NCI-H1105 treated with DMSO at 0.1 percent for 48 hours (cell line): ENCODE data around the gene DNAJC7.
"Not testable (repeated sequence)": the region's sequence is repeated elsewhere in the genome, so short reads cannot be mapped to it uniquely, and the experiment has no call there.

Experiments
- DNase-seq: peaks from one replicate; lab custom pipeline; 2025; lab: John Stamatoyannopoulos, UW

The DNAJC7 gene

DNA sequence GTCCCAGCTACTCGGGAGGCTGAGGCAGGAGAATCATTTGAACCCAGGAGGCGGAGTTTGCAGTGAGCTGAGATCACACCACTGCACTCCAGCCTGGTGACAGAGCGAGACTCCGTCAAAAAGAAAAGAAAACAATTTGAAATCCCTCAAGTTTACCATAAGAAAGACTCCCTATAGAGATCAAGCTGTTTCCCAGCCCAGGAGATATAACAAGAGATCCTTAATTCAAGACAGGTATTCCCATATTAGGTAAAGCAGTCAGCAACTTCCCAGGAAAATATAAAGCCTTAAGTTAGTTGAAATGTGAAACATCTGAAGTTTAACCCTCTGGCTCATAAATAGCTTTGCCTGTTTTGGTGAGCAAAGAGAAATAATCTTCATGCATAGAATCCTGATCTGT lies 4.9 kb downstream of the DNAJC7 start:
- not testable (repeated sequence) for DNase-seq

DNA sequence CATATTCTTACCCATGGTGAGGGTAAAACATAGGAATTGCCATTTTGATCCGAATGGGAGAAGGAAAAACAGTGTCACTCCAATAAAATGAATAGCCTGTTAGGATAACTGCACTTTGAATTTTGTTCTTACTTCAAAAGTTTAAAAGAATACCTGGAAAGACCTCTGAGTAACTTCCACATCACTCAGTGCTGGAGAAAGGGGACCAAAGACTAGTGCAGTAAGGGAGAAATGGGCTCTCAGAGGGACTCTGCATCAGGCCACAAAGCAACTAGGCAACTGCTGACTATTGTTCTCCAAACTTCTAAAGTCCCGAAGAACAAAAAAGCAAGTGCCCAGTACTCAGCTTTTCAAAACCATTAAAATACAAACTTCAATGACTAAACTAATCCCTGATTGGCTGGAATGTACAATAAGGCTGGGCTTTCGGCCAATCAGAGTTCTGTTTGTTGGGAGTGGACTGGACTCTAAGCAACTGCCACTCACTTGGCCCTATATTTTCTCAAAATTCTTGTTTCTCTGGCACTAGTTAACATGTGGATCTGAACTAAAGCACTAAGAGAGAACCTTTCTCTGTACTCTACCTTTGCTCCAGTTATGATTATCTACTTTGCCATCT lies 6.2 kb downstream of the DNAJC7 start:
- DNase-seq: no peak

DNA sequence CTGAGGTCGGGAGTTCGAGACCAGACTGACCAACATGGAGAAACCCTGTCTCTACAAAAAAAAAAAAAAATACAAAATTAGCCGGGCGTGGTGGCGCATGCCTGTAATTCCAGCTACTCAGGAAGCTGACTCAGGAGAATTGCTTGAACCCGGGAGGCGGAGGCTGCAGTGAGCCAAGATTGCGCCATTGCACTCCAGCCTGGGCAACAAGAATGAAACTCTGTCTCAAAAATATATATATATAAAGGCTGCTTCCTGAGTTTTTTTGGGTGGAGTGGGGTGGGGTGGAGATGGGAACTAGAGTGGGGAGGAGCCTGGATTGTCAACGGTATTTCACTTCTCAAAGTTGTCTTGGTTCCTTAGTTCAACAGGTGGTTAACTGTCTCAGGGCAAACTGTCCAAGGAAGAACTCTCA lies 7.0 kb downstream of the DNAJC7 start:
- DNase-seq: not testable (repeated sequence)

DNA sequence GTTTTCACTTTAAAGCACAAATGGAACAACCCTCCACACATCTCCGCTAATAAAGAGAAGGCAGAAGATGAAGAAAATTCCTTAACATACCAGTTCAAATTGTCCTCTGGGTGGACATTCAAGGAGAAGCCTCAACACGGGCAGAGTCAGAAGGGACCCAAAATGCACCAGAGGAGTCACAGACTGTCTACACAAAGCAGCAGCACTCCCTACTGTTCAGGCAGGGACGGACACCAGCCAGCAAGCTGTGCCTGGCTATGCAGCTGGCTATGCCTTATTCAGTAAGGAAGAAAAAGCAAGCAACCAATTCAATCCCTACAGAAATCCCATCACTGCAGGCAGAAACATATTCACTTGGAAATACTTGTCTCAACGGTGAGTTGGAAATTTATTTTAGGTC lies 8.1 kb downstream of the DNAJC7 start:
- DNase-seq: no peak

DNA sequence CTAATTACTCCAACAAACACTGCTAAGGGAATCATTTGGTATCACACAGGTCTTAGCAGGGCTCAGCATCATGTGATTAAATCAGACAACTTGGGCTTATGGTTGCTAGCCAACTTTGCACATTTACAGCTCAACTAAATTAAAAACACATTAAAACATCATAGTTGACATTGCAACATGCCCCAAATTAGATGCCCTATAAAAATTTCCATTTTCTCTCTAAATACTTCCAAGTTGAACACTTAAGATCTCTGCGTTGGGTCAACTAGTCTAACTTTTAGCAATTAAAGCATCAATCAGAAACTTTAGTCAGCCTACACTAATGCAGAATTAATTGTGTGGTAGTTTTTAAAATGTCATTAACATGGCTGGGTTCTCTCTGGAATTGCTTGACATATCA lies 12.1 kb downstream of the DNAJC7 start:
- no peak for DNase-seq

DNA sequence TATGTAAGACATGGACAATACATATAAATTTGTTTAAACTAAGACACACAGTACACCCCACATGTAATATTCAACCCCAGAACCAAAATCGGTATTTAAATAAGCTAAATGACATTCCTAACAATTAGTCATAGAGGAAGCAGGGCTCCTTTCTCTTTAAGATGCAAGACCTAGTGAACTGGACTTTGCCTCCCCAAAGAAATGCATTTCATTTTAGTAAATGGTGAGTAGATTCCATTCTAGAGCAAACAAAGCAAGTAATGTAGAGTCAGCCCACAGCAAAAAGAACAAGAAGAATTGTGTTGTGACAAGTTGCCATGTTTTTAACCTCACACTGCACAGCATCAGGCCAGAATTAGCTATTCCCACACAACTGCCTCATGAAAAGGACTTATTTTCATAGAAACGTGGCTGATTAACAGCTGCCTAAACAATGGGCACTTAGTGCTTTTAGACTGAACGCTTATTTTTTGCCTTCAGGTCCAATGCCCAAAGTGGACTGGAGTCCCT lies 14.4 kb downstream of the DNAJC7 start:
- no peak for DNase-seq

DNA sequence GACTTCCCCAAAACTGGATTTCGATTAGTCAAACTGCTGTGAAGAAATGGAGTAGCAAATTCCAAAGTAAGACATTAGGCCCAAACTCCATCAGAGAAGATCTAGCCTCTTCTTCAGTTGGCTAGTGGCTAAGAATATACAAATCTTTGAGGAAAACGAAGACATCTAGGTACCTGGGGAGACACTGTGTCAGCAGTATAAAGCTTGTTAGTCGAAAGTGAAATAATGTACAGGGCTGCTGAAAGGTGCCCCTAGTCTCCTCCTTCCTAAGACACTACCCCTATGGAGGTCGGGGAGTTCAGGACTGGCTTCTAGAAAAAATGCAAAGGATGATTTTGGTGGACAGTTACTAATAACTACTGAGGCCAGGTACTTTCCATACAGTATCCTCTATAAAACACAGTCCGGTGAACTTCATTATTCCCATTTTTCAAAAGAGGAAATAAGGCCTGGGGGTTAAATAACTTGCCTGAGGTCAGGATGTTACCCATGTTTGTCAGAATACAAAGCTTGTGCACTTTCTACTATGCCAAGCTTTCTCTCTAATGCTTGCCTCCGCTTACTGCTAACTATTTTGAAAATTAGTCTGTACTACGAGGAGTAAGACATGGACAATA lies 15.0 kb downstream of the DNAJC7 start:
- no peak for DNase-seq

DNA sequence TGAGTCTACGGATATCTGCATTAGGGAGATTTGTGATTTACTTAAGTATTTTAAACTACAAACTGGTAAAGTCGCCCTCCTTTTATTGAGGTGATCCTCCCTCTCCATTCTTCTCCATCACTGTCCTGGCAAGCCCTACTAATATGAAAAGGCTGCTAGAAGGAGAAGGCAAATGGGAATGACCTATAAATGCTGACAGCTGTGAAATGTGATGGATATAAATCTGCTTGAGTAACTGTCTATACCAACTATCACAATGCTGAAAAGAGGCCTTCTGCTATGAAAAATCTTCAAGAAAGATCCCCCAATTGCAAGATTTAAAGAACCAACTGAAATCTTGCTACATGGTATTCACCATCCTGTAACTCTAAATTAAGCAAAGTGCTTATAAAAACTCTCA lies 15.5 kb downstream of the DNAJC7 start:
- DNase-seq: no peak

DNA sequence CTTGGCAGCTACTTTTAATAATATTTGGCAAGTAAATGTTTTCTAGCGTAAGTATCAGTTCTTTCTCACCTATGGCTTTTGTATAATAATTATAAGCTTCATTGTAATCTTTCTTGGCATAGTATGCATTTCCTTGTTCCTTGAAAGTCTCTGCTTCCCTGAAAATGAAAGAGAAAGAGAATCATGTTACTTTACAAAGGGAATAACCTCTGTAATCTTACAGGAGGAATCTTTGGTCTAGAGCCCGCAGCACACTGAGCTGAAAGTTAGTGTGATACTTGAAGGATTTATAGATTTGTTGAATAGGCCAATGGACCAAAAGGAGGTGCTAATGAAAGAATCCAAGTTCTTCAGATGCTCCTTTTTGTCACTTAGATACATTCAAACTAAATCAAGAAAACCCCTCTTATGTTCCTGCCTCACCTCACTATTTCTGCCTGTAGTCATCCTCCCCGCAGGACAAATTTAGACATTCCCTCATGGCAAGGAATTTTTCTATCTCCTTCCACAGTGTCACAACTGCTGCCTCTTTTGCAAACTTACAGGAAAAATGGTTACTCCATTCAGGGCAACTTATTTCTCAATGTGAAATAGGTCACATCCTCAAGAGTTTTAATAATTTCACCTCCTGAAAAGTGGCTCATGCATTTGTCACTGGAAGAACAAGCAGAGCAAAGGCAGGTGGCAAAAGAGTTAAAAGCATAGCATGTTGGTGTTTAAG lies 16.7 kb downstream of the DNAJC7 start:
- no peak for DNase-seq

DNA sequence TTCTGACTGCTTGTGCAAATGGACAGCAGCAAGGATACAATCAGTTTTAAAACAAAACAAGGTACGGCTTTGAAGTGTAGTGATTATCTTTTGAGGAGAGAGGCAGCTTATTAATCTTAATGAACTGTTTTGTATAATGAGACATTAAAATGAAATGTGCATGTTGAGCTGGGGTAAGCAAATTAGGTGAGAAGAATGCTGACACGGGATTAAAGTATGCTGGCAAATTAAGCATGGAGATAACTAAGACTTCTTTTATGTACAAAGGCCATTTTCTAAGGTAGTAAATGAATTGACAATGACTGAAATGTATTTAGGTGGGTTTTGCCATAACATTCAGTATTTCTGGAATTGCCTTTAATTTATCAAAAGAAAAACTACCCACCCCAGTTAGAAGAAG lies 18.7 kb downstream of the DNAJC7 start:
- DNase-seq: no peak

DNA sequence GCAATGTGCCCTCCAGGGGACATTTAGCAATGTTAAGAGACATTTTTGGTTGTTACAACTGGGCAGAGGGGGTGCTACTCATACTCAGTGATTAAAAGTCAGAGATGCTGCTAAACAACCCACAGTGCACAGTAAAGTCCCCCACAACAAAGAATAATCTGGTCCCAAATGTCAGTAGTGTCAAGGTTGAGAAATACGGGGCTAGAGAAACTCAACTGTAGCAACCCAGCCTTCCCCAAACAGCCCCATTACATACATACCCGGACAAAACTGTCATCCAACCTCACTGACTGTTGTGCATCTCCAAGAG lies 20.4 kb downstream of the DNAJC7 start:
- no peak for DNase-seq

DNA sequence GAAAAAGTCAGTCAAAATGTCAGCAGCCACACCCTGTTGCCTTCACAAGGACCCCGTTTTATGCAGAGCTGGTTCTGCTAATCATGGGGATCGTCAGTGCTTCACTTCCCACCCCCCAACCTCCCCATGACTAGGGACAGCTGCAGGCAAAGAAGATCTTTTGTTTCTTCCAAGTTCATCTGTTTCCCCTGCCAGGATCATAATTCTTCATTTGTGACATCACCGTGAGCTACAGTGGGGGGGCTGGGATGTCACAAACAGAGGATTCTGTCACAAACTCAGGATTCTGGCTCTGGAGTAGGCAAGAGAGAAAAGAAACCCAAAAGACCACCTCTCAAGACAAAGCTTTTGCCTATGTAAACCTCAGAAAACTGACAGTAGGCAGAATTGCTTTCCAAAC lies 24.7 kb downstream of the DNAJC7 start:
- no peak for DNase-seq

DNA sequence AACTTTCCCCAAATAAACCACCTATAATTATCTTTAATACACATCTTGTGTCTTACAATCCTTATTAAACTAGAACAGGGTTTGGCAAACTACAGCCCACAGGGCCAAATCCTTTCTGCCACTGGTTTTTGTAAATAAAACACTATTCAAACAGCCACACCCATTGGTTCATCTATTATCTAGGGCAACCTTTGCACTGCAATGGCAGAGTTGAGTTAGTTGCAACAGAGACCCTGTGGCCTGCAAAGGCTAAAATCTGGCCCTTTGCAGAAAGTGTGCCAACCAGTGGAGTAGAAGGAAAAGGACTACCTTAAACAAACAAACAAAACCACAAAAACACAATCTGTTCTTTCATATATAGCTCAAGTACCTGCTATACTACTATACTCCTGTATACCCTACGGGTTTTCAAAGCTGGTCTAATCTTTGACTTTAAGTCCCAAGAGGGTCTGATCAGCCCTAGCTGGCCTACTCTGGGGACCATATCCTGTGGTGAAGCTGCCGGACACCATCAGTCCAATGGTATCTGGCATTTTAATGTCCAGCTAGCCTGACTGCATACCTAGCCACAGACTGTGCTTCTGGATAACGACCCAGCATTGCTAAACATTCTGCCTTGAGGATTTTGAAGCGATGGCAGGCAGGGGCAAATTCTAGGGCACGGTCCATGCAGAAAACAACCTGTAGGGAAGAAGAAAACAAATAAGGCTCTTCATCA lies 27.4 kb downstream of the DNAJC7 start:
- DNase-seq: no peak

DNA sequence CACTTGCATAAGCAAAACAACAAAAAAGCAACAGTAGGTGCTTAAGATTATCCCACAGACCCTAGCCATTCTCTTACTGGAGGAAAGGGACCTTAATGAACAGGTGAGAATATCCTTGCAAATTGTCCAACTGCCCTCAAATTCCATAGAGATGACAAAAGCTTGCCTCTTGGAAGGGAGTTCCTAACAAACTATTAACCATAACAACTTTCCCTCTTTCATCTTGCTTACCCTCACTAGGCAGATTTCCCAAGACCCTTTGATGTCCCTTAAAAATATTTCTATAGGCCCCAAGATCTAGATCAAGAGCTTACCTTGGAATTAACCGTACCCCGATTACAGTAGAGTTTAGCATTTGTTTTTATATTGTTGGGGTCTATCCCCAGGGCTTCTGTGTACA lies 28.8 kb downstream of the DNAJC7 start:
- no peak for DNase-seq

DNA sequence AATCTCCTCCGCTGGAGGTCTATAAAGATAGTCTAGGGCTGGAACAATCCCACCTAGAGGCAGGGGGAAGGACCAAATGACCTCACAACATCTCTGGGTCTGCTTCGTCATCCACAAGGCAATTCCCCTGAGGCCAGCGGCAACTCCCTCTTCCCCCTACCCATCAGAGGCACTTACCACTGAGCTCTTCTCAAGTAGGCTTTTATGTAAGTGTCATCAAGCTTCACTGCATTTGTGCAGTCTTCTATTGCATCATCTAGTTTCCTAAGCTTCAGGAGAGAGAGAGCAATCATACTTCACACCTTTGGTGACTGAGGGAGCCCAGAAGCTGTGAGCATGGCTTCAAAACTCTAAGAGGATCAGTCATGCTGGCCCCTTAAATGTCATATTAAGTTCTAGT lies 29.6 kb downstream of the DNAJC7 start:
- no peak for DNase-seq

DNA sequence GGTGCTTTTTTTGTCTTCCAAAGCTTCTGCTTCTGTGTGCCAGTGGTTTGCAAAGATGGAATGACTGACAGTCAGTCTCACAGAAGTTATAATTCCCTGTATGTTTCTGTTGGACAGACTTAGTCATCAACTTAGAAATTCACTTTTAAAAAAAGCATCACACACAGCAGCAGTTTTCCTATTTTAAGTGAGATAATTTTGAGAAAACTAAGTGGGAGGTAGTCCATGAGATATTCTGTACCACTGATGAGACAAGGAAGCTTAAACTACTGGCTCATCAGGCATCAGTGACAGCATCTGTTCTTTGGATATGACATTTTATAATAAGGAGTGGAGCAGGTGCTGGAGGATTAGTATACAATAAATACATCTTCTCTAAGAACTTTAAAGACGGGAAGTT lies 30.6 kb downstream of the DNAJC7 start:
- DNase-seq: no peak

DNA sequence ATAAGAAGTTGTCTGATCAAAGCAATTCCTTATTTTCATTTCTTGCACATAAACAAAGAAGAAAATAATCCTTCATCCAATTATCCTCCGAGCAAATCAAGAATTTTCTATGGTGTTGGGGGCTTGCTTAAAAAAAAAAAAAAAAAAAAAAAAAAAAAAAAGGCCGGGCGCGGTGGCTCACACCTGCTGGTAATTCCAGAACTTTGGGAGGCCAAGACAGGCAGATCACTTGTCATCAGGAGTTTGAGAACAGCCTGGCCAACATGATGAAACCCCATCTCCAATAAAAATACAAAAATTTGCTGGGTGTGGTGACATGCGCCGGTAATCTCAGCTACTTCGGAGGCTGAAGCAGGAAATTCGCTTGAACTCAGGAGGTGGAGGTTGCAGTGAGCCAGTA lies 31.3 kb downstream of the DNAJC7 start:
- DNase-seq: no peak

DNA sequence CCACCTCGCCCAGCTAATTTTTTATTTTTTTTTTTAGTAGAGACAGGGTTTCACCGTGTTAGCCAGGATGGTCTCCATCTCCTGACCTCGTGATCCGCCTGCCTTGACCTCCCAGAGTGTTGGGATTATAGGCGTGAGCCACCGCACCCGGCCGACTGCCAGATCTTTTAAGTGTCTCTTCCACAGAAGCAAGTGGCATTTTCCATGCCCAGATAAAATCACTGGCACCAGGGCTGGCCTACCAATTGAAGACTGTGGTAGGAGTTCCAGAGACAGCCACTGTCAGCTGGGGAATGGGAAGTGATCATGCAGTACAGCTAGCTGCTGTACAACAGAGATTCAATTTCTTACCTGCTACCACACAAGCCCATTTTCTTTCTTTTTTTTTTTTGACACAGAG lies 32.8 kb downstream of the DNAJC7 start:
- DNase-seq: no peak

DNA sequence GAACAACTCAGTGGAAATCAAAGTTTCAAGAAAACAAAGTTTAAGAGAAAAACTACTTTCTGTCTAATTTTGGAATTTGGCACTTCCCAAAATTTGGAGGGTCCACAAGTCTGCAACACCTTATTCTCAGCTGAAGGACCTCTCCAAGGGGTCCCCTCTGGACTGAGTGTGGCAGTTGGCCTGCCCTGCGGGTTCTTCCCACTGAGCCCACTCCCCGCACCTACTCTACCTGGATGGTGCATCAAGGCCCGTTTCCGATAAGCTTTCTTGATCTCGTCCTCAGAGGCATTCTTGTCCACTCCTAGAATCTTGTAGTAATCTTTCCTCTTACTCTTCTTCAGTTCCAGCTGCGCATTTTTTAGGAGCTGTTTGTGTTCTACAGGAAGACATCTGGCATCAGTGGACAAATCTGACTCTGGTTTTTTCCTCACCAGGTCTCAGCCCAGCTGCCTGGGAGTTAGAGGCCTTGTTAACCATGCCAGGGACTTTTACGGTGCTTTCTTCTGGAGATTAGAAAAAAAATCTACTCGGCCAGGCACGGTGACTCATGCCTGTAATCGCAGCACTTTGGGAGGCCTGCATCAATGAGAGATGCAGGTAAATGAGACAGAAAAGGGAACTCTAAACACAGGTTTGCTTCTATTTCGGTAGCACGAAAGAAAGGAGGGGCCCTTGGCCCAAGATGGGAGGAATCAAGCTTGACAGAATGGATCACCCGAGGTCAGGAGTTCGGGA lies 35.0 kb downstream of the DNAJC7 start:
- no peak for DNase-seq

DNA sequence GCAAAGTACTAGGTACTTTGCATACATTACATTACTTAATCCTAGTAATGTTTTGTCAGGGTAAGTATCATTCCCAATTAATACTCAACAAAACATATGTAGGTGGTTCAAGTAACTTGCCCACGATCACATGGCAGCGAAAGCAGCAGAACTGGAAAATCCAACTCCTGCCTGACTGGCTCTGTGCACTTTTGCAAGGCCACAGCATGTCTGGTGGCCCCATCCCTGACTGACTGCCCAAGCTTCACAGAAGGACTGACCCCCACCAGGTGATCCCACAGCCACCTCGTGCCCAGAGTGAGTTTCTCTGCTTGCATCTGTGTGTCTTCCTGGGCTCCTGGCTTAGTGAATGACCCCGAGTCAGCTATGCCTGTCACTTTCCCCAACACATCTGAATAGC lies 39.2 kb downstream of the DNAJC7 start:
- no peak for DNase-seq

DNA sequence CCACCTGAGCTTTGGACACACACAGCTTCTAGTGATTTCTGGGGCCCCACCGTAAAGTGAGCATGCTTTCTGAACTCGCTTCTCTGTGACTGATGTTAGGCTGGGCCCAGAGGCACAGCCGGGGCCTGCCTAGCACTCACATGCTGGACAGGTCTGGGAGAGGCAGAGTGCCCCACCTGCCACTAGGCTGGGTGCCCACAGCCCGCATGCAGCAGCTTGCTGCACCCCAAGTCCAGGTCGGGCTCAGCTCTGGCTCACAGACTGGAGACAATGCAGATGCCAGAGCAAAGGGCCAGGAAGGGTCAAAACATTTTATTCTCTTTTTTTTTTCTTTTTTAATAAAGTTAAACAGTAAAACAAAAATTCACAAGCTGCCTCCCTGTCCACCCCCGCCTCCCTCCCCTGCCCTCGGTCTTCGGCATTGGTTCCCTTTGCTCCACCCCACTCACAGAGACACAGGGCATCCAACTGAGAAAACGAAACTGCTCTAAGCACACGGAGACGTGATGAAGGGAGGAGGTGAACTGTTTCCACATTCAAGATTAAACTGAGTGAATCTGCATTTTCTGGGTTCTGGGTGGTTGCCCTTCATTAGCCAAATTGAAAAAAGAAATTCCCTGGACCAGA lies 41.0 kb downstream of the DNAJC7 start:
- DNase-seq: no peak
